Hematopoietic multipotent progenitor cell treated with erythropoietin and hydrocortisone succinate and interleukin-3 and kit ligand, for 17 days (in vitro differentiated cells): ENCODE results near the gene AKAP13.

Source experiments
- DNase-seq: peaks from one replicate; pipeline ENCODE4 v3.0.0-alpha.2; 2015; ENCODE audit warnings: low spot score

Gene AKAP13

GRCh38 chr15:85753791-85754452, 373.5 kb downstream of the AKAP13 start:
- DNase-seq, result no peak

GRCh38 chr15:85754989-85755388, 374.6 kb downstream of the AKAP13 start:
- DNase-seq, result no peak

- no peak for DNase-seq
Measured at GRCh38 chr15:85755471-85755870, 375.1 kb downstream of the AKAP13 start.

GRCh38 chr15:85755942-85756341, 375.5 kb downstream of the AKAP13 start:
- DNase-seq, result no peak

- no peak for DNase-seq
Measured at GRCh38 chr15:85756411-85757072, 376.1 kb downstream of the AKAP13 start.

GRCh38 chr15:85757073-85757938, 376.9 kb downstream of the AKAP13 start:
- DNase-seq, result no peak

GRCh38 chr15:85757939-85758654, 377.7 kb downstream of the AKAP13 start:
- DNase-seq, result no peak

- DNase-seq, result no peak
Measured at GRCh38 chr15:85758655-85758978, 378.2 kb downstream of the AKAP13 start.

- peak; percentile 20 for DNase-seq
Measured at GRCh38 chr15:85759376-85759775, 379.0 kb downstream of the AKAP13 start.

- no peak for DNase-seq
Measured at GRCh38 chr15:85760049-85760448, 379.6 kb downstream of the AKAP13 start.

- no peak for DNase-seq
Measured at GRCh38 chr15:85760531-85761371, 380.3 kb downstream of the AKAP13 start.

- DNase-seq, result no peak
Measured at GRCh38 chr15:85761635-85762034, 381.2 kb downstream of the AKAP13 start.

GRCh38 chr15:85762039-85762755, 381.8 kb downstream of the AKAP13 start:
- DNase-seq, result no peak

GRCh38 chr15:85762756-85763127, 382.3 kb downstream of the AKAP13 start:
- no peak for DNase-seq

GRCh38 chr15:85763157-85763556, 382.8 kb downstream of the AKAP13 start:
- no peak for DNase-seq

- DNase-seq, result no peak
Measured at GRCh38 chr15:85763673-85764633, 383.6 kb downstream of the AKAP13 start.

- no peak for DNase-seq
Measured at GRCh38 chr15:85764649-85765277, 384.4 kb downstream of the AKAP13 start.

GRCh38 chr15:85766001-85766831, 385.8 kb downstream of the AKAP13 start:
- no peak for DNase-seq
